MCF 10A (cell line): ENCODE data around the gene CD33. TPM values are rescaled to one million over a fixed set of nuclear protein-coding genes. Genes with fewer than 3 reads are reported as not detected.

ENCODE experiments used
- BruUV-seq: library from RNA; stranded (reverse); fragments of 400-500 nt; replicated peaks from 2 replicates; lab custom pipeline; 2021; lab: Mats Ljungman, UMichigan
- CTCF ChIA-PET: fragments of 300-600 bp; sonication (Branson Sonifier 250); formaldehyde crosslinking; extraction: SDS; loops from one replicate; lab custom pipeline; 2021; ENCODE audit warnings: antibody characterized with exemption, inconsistent platforms; lab: Yijun Ruan, JAX
- POLR2A ChIA-PET: fragments of 300-600, 350-650 bp; sonication (Branson Sonifier 250); formaldehyde crosslinking; extraction: SDS; loops from one replicate; lab custom pipeline; 2020; ENCODE audit warnings: antibody characterized with exemption, inconsistent platforms; lab: Yijun Ruan, JAX
- DNase-seq: peaks from one replicate; pipeline ENCODE4 v3.0.0-alpha.2; 2018; ENCODE audit not compliant: unreplicated experiment
- H3K27ac Mint-ChIP-seq: one replicate; pipeline ENCODE4 v1.8.0; 2022; ENCODE audit warnings: mild to moderate bottlenecking, low read depth, mixed read lengths; ENCODE audit not compliant: unreplicated experiment
- H3K27me3 Mint-ChIP-seq: one replicate; pipeline ENCODE4 v1.8.0; 2022; ENCODE audit warnings: mixed read lengths; ENCODE audit not compliant: insufficient read depth, unreplicated experiment
- H3K36me3 Mint-ChIP-seq: one replicate; pipeline ENCODE4 v1.8.0; 2022; ENCODE audit warnings: mild to moderate bottlenecking, moderate library complexity, mixed read lengths; ENCODE audit not compliant: insufficient read depth, unreplicated experiment
- H3K4me1 Mint-ChIP-seq: one replicate; pipeline ENCODE4 v1.8.0; 2022; ENCODE audit warnings: mixed read lengths; ENCODE audit not compliant: insufficient read depth, unreplicated experiment
- H3K4me3 Mint-ChIP-seq: one replicate; pipeline ENCODE4 v1.8.0; 2022; ENCODE audit warnings: mild to moderate bottlenecking, moderate library complexity, mixed read lengths; ENCODE audit not compliant: unreplicated experiment
- H3K9me3 Mint-ChIP-seq: one replicate; pipeline ENCODE4 v1.8.0; 2022; ENCODE audit warnings: mixed read lengths; ENCODE audit not compliant: unreplicated experiment
- intact Hi-C: fragments of 100-400 bp; cut with micrococcal nuclease; formaldehyde crosslinking; loops from 2 replicates; pipeline ENCODE4 v1.14.1; 2022
- total RNA-seq: library from RNA; stranded (reverse); gene quantifications from 2 replicates; pipeline ENCODE4 v1.2.3, GENCODE V29; 2022
- TF ChIP-seq, protein P1 (sequence below): fragments of 200-600 bp; IDR thresholded peaks from one replicate; pipeline ENCODE4 v1.8.0; 2022; ENCODE audit warnings: antibody characterized with exemption, mild to moderate bottlenecking; ENCODE audit not compliant: unreplicated experiment

Gene CD33
- total RNA-seq, 1 experiment from 2014 or later, result 0.33 TPM

DNA sequence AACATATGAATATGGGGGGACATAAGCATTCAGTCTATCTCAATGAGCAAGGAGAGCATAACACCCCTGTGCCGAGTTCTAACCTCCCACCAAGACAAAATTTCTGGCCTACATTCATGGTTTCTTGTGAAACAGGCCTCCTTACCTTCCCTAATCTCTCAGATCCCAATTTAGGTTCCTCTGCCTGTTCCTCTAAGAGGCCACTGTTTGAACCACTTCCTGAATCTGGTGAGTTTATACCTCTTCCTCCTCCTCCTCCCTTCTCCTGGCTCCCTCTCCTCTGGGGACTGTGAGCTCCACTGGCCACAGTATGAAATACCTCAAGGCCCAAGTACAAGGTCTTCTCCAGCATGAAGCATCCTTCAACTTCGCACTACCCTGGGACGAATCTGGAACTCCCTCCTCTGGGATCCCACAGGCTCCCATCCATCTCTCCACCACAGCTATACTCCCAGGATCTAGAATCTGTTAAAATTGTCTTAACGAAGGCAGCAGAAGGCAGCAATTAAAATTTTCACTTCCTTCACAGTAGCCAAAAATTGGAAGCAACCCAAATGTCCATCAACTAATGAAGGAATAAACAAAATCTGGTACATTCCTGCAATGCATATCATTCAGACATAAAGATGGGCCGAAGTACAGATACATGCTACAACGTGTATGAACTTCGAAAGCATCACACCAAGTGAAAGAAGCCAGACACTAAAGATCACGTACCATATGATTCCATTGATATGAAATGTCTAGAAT lies 18.2 kb downstream of the CD33 start:
- no peaks in the 10 kb centered on the region for H3K4me1 Mint-ChIP-seq
- CTCF ChIA-PET, result interaction anchor here (0.6 to 0.9 kb wide), 2 partner anchors 14 to 33 kb away, joined by 3 read pairs; no protein-coding TSS in a partner anchor
- H3K9me3 Mint-ChIP-seq, result peaks cover 22% of the 10 kb centered on the region
- no peaks in the 10 kb centered on the region for H3K36me3 Mint-ChIP-seq
- BruUV-seq, result no TSS peak
- DNase-seq, result no peak
- POLR2A ChIA-PET, result no interaction called here
- intact Hi-C loops, result no loop called here
- no peak overlapping the region for H3K4me3 Mint-ChIP-seq
- TF ChIP-seq, protein P1, sequence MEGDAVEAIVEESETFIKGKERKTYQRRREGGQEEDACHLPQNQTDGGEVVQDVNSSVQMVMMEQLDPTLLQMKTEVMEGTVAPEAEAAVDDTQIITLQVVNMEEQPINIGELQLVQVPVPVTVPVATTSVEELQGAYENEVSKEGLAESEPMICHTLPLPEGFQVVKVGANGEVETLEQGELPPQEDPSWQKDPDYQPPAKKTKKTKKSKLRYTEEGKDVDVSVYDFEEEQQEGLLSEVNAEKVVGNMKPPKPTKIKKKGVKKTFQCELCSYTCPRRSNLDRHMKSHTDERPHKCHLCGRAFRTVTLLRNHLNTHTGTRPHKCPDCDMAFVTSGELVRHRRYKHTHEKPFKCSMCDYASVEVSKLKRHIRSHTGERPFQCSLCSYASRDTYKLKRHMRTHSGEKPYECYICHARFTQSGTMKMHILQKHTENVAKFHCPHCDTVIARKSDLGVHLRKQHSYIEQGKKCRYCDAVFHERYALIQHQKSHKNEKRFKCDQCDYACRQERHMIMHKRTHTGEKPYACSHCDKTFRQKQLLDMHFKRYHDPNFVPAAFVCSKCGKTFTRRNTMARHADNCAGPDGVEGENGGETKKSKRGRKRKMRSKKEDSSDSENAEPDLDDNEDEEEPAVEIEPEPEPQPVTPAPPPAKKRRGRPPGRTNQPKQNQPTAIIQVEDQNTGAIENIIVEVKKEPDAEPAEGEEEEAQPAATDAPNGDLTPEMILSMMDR, result no peak
- H3K27me3 Mint-ChIP-seq, result no peaks in the 10 kb centered on the region
- no peak overlapping the region for H3K27ac Mint-ChIP-seq

DNA sequence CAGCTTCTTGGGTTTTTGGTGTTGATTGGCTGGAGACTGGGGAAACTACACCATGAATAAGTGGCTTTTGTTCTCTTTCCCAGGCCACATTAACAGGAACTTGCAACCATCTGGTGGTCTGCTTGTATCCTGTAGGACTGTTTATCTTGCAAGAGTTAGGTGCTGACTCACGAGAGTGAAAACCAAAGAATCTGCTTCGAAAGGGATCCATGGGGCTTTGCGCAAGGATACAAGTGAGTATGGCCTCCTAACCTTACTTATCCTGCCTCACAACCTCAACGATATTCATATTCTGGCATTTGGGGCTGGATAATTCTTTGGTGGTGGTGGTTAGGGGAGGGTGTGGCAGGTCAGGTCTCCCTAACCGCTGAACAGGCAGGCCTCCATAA lies 21.3 kb downstream of the CD33 start:
- peaks cover 5% of the 10 kb centered on the region for H3K36me3 Mint-ChIP-seq
- POLR2A ChIA-PET, result no interaction called here
- no peak overlapping the region for H3K4me3 Mint-ChIP-seq
- CTCF ChIA-PET, result no interaction called here
- H3K4me1 Mint-ChIP-seq, result no peaks in the 10 kb centered on the region
- BruUV-seq, result no TSS peak
- TF ChIP-seq, protein P1, result no peak
- H3K27ac Mint-ChIP-seq, result no peak overlapping the region
- intact Hi-C loops, result no loop called here
- no peaks in the 10 kb centered on the region for H3K27me3 Mint-ChIP-seq
- DNase-seq, result peak; percentile 4
- peaks cover 35% of the 10 kb centered on the region for H3K9me3 Mint-ChIP-seq

DNA sequence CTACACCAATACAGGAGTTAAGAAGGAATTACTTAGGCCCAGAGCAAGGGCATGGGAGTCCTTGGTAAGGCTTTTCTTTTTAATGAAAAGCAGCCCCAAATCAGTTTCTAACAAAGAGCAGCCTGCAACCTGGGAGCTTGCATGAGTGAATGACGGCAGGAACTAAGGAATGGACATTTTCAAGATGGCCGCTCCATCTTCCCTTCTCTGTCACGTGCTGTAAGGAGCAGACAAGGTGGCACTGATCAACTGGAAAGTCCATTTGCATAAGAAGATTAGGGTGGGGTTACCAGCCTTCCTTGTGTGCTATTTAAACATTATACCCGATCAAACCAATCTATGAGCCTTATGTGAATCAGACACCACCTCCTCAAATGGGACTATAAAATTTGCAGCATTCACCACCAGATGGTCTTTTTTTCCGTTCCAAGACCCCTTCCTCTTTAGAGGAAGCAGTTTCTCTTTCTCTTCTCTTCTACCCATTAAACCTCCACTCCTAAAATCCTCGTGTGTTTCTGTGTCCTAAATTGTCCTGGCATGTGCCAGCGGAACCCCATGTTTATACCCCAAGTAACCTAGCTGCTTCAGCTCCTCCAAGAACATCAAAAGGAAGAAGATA lies 23.2 kb downstream of the CD33 start:
- TF ChIP-seq, protein P1, result no peak
- Mint-ChIP-seq H3K9me3 (peaks cover 29% of the 10 kb centered on the region), H3K27ac (no peak overlapping the region), H3K4me3 (no peak overlapping the region), H3K36me3 (peaks cover 5% of the 10 kb centered on the region), H3K4me1 (no peaks in the 10 kb centered on the region), H3K27me3 (no peaks in the 10 kb centered on the region)
- ChIA-PET POLR2A (no interaction called here), CTCF (interaction anchor here (1.3 kb wide), 1 partner anchor 12 kb away, joined by 5 read pairs; no protein-coding TSS in a partner anchor)
- BruUV-seq, result no TSS peak
- DNase-seq, result no peak
- intact Hi-C loops, result no loop called here

DNA sequence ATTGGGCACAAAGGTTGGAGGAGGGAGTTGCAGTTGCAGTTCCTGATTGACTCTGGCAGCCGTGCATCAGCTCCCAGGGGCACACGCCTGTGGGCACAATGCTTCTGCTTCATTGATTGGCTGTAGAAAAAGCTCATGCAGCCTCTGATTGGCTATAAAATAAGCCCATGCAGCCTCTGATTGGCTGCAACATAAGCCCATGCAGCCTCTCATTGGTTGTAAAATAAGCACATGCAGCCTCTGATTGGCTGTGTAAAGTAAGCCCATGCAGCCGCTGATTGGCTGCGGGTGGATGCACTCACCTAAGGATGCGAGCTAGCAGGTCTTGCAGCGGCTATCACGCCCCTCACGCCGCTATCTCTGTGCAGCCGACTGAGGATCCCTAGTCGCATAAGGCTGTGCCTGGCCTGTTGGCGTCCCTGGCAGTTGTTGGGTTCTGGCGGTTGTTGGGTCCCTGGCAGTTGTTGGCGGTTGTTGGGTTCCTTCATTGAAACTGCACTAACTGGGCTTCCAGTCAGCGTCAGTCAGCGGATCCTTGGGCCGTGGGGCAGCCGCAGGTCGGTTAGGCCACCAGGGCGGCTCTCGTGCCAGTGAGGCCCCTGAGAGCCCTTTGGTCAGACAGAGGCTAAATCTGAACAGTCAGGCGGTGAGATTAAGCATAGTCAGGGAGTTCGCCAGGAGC lies 26.0 kb downstream of the CD33 start, which contains the start of gene SIGLECL1:
Gene SIGLECL1 (plus strand): TSS at position 295 of the 682 bp plus-strand sequence. CDS start 12,993 bp downstream, outside the sequence.
- Mint-ChIP-seq H3K36me3 (peaks cover 5% of the 10 kb centered on the region), H3K27me3 (no peaks in the 10 kb centered on the region), H3K4me1 (no peaks in the 10 kb centered on the region), H3K9me3 (peaks cover 20% of the 10 kb centered on the region), H3K4me3 (no peak within 1 kb of the TSS), H3K27ac (no peak within 1 kb of the TSS)
- TF ChIP-seq, protein P1, result no peak
- DNase-seq, result no peak
- intact Hi-C loops, result no loop called here
- POLR2A ChIA-PET, result no interaction called here
- CTCF ChIA-PET, result no interaction called here
- no TSS peak for BruUV-seq
